Endodermal cell (in vitro differentiated cells): ENCODE measurements around the gene TSHZ3. TPM values are rescaled to one million over a fixed set of nuclear protein-coding genes. Genes with fewer than 3 reads are reported as not detected.

Experiments
- DNase-seq: peaks from one replicate; pipeline ENCODE4 v3.0.0-alpha.2; 2017
- H3K27ac ChIP-seq: 2 replicates; pipeline ENCODE4 v1.5.1; 2013; ENCODE audit warnings: mild to moderate bottlenecking, low read depth, low read length, moderate library complexity
- H3K27me3 ChIP-seq: 2 replicates; pipeline ENCODE4 v1.6.1; 2013; ENCODE audit warnings: mild to moderate bottlenecking, low read length, moderate library complexity; ENCODE audit not compliant: insufficient read depth, control insufficient read depth, poor library complexity, severe bottlenecking
- H3K36me3 ChIP-seq: 2 replicates; pipeline ENCODE4 v1.7.0; 2013; ENCODE audit warnings: mild to moderate bottlenecking, low read length, moderate library complexity; ENCODE audit not compliant: control insufficient read depth, insufficient read depth
- H3K4me1 ChIP-seq: one replicate; pipeline ENCODE4 v1.7.0; 2013; ENCODE audit warnings: low read length; ENCODE audit not compliant: control insufficient read depth, insufficient read depth
- H3K4me3 ChIP-seq: 2 replicates; pipeline ENCODE4 v1.5.1; 2013; ENCODE audit warnings: mild to moderate bottlenecking, low read length, moderate library complexity
- H3K9ac ChIP-seq: 2 replicates; pipeline ENCODE4 v1.6.1; 2013; ENCODE audit warnings: mild to moderate bottlenecking, low read length, moderate library complexity; ENCODE audit not compliant: poor library complexity, severe bottlenecking; ENCODE audit errors: extremely low read depth
- H3K9me3 ChIP-seq: 2 replicates; pipeline ENCODE4 v1.6.1; 2013; ENCODE audit warnings: mild to moderate bottlenecking, low read length, moderate library complexity; ENCODE audit not compliant: control insufficient read depth
- H3K27ac Mint-ChIP-seq: 2 replicates; pipeline ENCODE4 v1.8.0; 2020; ENCODE audit warnings: mixed read lengths
- H3K27me3 Mint-ChIP-seq: 2 replicates; pipeline ENCODE4 v1.8.0; 2021; ENCODE audit warnings: mild to moderate bottlenecking, mixed read lengths; ENCODE audit not compliant: insufficient read depth
- H3K36me3 Mint-ChIP-seq: 2 replicates; pipeline ENCODE4 v1.8.0; 2020; ENCODE audit warnings: low read depth, mixed read lengths
- H3K4me1 Mint-ChIP-seq: 2 replicates; pipeline ENCODE4 v1.8.0; 2020; ENCODE audit warnings: mixed read lengths
- H3K4me3 Mint-ChIP-seq: 2 replicates; pipeline ENCODE4 v1.8.0; 2020; ENCODE audit warnings: mild to moderate bottlenecking, moderate library complexity, mixed read lengths
- H3K9me3 Mint-ChIP-seq: 2 replicates; pipeline ENCODE4 v1.8.0; 2020; ENCODE audit warnings: mild to moderate bottlenecking, mixed read lengths
- WGBS, 2 experiments: methylation state at CpG; one replicate each; pipeline versions ENCODE4 v1.1.5 to v1.1.7; 2013; ENCODE audit warnings: missing lambda C conversion rate in 2 of 2, mixed read lengths in 1 of 2; ENCODE audit not compliant: insufficient coverage in 1 of 2, insufficient read length in 1 of 2; 5-methylcytosine and 5-hydroxymethylcytosine counted together
- total RNA-seq, 2 donors: library from RNA; stranded (reverse); fragmentation: NEBNext Ultra II Directional in 1 of 2; extraction: Animal tissue kit (Norgen Biotek cat#: 25700) in 1 of 2; gene quantifications; 2 replicates in 1 of 2; 3 replicates in 1 of 2; pipeline ENCODE4 v1.2.1, GENCODE V29; 2021
- TF ChIP-seq, protein P1 (sequence below): fragments of 200-600 bp; sonication (generic); conservative IDR thresholded peaks from 2 replicates; pipeline ENCODE4 v1.5.0; 2021; ENCODE audit warnings: antibody characterized with exemption, mild to moderate bottlenecking

The TSHZ3 gene
- total RNA-seq, 2 donors from 2014 or later, result 0.84 to 2.1 TPM

DNA sequence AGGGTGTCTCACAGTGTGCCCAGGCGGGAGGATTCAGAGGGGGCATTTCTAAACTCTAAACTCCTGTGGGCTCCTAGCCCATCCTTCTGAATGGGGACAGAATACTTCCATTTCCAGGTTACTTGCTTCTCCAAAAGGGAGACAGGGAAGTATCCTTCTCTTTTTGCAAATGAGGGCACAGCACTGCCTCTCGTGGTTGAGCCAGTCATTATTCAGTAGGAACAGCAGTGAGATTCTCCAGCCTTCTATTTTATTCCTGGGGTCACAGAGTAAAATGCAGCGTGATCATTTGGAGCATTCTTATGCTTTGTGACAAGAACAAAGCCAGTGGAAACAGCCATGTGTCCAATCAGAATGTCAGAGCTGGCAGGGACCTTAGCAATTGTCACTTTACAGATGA, 15.7 kb upstream of the TSHZ3 start:
- Mint-ChIP-seq H3K9me3 (no peaks in the 10 kb centered on the region), H3K4me3 (no peak overlapping the region), H3K36me3 (no peaks in the 10 kb centered on the region), H3K27ac (no peak overlapping the region), H3K4me1 (no peaks in the 10 kb centered on the region), H3K27me3 (peaks cover 5% of the 10 kb centered on the region)
- no peaks in the 10 kb centered on the region for H3K9me3 ChIP-seq
- H3K27me3 ChIP-seq, result peaks cover 5% of the 10 kb centered on the region
- 44 to 72% methylated on average over 1 to 3 of the region's 3 CpGs for WGBS, 2 experiments
- H3K9ac ChIP-seq, result no peak overlapping the region
- H3K4me1 ChIP-seq, result no peaks in the 10 kb centered on the region
- H3K27ac ChIP-seq, result no peak overlapping the region
- TF ChIP-seq, protein P1, sequence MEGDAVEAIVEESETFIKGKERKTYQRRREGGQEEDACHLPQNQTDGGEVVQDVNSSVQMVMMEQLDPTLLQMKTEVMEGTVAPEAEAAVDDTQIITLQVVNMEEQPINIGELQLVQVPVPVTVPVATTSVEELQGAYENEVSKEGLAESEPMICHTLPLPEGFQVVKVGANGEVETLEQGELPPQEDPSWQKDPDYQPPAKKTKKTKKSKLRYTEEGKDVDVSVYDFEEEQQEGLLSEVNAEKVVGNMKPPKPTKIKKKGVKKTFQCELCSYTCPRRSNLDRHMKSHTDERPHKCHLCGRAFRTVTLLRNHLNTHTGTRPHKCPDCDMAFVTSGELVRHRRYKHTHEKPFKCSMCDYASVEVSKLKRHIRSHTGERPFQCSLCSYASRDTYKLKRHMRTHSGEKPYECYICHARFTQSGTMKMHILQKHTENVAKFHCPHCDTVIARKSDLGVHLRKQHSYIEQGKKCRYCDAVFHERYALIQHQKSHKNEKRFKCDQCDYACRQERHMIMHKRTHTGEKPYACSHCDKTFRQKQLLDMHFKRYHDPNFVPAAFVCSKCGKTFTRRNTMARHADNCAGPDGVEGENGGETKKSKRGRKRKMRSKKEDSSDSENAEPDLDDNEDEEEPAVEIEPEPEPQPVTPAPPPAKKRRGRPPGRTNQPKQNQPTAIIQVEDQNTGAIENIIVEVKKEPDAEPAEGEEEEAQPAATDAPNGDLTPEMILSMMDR, result peak; percentile 54
- peak; percentile 53 for DNase-seq
- H3K36me3 ChIP-seq, result no peaks in the 10 kb centered on the region
- no peak overlapping the region for H3K4me3 ChIP-seq

DNA sequence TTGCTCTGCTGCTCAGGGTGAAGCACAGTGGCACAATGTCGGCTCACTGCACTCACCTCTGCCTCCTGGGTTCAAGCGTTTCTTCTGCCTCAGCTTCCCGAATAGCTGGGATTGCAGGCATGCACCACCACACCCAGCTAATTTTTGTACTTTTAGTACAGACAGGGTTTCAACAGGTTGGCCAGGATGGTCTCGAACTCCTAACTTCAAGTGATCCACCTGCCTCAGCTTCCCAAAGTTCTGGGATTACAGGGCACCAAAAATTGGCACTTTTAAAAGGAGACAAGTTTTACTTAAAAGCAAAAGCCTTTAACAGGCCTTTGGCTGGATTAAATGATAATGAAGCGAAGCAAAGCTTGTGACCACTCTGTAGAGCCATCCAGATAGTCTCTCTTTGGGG, 12.5 kb upstream of the TSHZ3 start:
- Histone ChIP-seq H3K9ac (no peak overlapping the region), H3K4me1 (no peaks in the 10 kb centered on the region), H3K27ac (no peak overlapping the region), H3K4me3 (no peak overlapping the region), H3K36me3 (no peaks in the 10 kb centered on the region), H3K27me3 (peaks cover 31% of the 10 kb centered on the region), H3K9me3 (no peaks in the 10 kb centered on the region)
- Mint-ChIP-seq H3K4me1 (peaks cover under 1% of the 10 kb centered on the region), H3K27me3 (peaks cover 34% of the 10 kb centered on the region), H3K4me3 (no peak overlapping the region), H3K36me3 (no peaks in the 10 kb centered on the region), H3K27ac (no peak overlapping the region), H3K9me3 (no peaks in the 10 kb centered on the region)
- no peak for DNase-seq
- TF ChIP-seq, protein P1, result no peak
- 93 to 96% methylated on average over 5 of the region's 5 CpGs for WGBS, 2 experiments

DNA sequence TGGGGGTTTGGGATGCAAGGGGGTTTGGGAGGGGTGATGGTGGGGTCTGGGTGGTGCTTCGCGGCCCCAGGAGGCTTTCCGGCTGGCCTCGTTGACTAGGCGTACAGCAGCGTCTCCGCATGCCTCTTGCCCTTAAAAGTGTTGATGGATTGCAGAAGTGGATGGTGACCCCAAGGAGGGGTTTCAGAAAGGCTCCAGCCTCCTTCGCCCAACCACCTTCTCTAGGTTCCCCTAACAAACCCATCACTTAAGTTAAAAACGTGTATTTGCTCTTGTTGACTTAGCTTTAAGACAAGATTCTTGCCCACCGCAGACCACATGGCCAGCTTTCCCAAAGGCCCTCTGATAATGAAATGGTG, 8.1 kb upstream of the TSHZ3 start:
- H3K4me3 Mint-ChIP-seq, result peak overlapping the region; percentile 54

More for the DNA sequence above, 8.1 kb upstream of the TSHZ3 start:
- no peak overlapping the region for H3K27ac ChIP-seq
- no peaks in the 10 kb centered on the region for H3K9me3 Mint-ChIP-seq
- H3K4me3 ChIP-seq, result no peak overlapping the region
- no peak for DNase-seq
- H3K4me1 ChIP-seq, result peaks cover 8% of the 10 kb centered on the region
- peaks cover 38% of the 10 kb centered on the region for H3K4me1 Mint-ChIP-seq
- no peak overlapping the region for H3K27ac Mint-ChIP-seq
- 61 to 67% methylated on average over 2 to 10 of the region's 10 CpGs for WGBS, 2 experiments
- TF ChIP-seq, protein P1, result peak; percentile 52
- H3K36me3 Mint-ChIP-seq, result no peaks in the 10 kb centered on the region
- peaks cover 79% of the 10 kb centered on the region for H3K27me3 Mint-ChIP-seq
- no peaks in the 10 kb centered on the region for H3K9me3 ChIP-seq
- no peaks in the 10 kb centered on the region for H3K36me3 ChIP-seq
- H3K27me3 ChIP-seq, result peaks cover 72% of the 10 kb centered on the region
- H3K9ac ChIP-seq, result no peak overlapping the region
